Ammon's horn (tissue), 1 donor: ENCODE data around the gene TEAD3.

Source experiments
- DNase-seq: peaks from one replicate; pipeline ENCODE4 v3.0.0-alpha.2; 2016; ENCODE audit warnings: low spot score

TEAD3 gene

DNA sequence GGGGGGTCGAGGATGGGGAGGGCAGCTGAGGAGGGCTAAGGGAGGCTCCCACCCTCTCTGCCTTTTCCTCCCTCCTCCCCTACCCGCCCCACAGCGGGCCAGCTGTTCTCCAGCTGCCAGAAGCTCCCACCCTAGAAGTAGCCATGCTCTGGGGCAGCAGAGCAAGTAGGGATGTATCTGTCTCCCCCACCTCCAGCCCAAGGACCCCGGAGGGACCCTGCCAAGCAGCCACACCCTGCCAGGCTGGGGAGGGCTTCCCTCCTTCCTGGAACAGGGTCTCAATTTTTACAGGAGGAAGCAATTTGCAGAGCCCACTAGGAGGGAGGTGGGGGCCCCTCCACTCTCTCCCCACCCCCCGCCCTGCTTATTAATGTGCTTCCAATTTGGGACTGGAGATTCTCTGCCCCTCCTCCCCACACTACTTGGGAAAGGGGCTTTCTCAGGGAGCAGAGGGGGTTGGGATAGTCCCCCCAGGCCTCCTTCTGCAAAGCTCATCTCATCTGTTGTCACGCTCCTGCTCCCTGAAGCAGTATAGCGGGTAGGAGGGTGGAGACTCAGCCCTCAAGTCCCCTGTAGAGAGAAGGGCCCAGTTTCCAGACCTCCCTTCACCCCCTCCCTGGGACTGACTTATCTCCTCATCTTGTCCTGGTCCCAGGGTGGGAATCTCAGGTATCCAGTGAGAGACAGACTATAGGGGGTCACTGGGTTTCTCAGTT, 4.5 kb downstream of the TEAD3 start:
- no peak for DNase-seq

DNA sequence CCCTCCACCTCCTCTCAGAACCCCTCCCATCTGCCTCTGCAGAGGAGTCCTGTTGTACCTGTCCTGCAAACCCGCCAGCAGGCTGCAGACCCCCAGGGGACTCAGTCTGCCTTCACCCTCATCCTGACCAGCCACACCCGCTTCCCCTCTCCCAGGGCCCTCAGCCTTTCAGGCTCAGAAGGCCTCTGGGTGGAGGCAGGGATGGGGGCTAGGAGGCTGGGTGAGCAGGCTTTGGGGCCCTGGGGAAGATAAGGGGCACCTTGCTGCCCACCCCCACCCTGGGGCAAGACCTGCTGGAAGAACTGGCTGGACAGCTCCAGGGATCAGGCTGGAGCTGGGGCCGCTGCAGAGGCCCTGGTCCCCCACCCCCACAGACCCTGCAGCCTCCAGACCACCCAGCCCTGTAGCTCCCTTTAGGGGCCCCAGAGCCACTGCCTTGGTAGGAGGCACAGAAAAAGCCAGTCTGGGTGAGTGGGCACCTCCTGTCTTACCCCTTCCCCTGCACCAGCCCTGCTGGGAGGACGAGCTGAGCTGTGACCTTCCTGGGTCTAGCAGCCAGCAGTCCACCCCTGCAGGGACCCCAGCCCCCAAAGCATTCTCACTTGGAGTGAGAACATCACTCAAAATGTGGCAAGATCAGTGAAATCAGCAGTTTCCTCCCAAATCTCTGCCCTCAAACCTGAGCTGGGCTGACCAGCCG, 5.2 kb downstream of the TEAD3 start:
- DNase-seq, result no peak

DNA sequence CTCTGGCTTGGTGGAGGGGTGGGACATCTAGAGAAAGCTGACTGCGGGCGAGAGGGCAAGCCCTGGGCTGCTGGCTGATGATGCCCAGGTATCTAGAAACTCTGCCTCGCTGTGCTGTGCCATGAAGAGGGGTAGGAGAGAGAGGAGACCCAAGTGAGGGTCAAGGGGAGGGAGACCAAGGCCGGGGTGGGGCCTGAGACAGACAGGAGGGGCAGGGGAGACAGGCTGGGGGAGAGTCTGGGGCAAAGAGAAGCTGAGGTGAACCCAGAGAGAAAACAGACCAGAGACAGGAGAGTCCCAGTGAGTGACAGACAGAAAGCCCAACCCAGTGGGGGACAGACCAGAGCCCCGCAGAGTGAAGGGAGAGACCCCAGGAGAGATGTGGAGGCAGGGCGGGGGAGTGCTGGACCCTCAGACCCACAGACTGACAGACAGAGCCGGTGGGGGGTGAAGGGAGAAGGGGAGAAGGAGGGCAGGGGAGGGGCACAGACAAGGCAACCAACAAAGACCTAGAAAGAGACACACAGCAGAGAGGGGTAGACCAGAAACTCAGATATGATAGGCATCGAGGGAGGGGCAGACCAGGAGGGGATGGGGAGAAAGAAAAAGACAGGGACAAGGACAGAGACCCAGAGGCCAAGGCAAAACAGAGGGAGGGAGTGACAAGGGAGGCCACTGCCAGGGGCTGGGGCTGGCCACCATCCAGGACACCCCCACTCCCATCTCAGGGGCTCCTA, 5.9 kb downstream of the TEAD3 start:
- no peak for DNase-seq

DNA sequence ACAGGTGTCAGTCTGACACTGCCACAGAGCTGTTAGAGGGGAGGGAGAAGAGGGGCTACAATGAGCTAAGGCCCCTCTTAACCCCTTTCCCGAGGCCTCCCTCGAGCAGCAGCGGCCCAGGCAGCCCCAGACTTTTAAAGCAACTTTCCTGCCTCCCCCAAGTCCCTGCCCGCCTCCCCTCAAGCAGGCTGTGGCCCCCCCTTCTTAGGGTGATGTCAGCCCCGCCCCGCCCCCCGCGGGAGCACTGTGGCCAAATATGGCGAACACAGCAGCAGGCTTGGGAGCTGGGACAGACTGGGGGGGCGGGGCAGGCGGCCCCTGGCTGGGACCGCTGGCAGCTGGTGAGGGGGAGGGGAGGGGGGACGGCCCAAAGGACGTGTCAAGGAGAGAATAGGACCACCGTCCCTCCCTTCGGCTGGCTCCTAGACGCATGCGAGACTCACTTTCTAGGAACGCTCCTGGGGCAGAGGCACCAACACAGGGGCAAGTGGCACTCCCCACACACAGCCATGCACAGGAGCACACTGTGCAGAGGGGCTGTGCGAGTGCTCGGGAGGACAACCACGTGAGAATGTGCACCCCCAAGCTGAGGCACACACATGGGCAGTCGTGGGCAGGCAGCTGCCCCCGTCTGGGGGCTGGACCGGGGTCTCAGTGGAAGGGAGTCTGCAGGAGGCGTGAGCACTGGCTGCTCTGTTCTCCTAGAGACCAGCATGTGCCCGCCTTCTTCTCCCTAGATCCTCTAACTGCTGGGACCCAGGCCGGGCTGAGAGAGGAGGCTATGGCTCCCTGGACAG, 6.7 kb downstream of the TEAD3 start:
- no peak for DNase-seq

DNA sequence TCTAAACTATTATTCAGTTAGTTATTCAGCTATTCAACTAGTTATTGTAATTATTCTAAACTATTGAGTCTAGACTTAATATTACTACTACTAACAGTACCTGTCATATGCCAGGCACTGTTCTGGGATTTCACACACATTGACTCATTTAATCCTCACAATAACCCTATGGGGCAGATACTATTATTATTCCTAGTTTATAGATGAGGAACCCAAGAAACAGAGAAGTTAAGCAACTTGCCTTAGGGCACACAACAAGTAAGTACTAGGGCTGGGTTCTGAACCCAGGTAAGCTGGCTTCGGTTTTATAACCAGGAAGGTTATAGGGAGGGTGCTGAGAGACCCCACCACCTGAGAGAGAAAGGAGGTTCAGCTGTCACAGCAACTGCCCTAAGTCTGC, 7.8 kb downstream of the TEAD3 start:
- DNase-seq, result no peak

DNA sequence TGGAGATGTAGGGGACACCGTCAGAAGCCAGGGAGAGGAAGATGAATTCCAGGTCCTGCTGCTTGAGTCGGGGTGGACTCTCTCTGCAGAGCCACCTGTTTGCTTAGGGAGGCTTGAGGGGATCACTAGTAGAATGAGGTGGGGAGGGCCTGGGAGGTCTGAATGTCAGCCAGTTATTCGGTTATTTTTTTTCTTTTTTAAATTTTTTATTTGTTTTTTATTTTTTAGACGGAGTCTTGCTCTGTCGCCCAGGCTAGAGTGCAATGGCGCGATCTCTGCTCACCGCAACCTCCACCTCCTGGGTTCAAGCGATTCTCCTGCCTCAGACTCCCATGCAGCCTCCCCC, 8.4 kb downstream of the TEAD3 start:
- DNase-seq, result no peak

DNA sequence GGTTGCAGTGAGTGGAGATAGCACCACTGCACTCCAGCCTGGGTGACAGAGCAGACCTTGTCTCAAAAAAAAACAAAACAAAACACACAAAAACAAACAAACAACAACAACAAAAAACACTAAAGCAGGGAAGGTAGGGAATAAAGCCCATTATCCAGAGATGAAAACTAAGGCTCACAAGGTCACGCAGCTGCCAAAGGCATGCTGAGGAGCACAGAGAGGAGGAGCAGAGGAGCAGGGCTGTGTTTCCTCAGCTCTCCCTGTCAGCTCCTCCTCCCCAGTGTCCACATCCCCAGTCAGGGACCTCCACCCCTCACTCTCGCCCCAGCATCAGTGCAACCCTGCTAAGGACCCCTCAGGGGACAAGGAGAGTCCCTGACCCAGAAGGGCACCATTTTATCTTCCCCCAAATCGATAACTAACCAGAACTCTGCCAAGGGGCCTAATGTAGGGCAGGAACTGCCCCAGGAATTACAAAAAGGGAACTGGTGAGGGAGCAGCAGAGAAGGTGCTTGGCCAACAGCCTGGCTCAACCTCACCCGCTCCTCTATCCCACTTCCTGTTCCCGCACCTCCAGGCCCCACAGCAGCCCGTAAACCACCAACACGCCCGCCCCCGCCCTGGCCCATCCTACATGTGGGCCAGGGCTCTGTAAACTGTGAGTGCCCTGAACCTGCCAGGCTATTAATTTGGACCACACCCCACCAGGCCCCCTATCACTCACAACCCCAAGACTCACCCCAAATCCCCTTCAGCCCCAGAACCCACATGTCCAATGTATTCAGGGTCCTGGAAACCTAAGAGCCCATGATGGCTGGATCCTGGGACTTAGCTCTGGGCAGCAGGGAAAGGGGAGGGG, 9.0 kb downstream of the TEAD3 start:
- DNase-seq, result no peak

DNA sequence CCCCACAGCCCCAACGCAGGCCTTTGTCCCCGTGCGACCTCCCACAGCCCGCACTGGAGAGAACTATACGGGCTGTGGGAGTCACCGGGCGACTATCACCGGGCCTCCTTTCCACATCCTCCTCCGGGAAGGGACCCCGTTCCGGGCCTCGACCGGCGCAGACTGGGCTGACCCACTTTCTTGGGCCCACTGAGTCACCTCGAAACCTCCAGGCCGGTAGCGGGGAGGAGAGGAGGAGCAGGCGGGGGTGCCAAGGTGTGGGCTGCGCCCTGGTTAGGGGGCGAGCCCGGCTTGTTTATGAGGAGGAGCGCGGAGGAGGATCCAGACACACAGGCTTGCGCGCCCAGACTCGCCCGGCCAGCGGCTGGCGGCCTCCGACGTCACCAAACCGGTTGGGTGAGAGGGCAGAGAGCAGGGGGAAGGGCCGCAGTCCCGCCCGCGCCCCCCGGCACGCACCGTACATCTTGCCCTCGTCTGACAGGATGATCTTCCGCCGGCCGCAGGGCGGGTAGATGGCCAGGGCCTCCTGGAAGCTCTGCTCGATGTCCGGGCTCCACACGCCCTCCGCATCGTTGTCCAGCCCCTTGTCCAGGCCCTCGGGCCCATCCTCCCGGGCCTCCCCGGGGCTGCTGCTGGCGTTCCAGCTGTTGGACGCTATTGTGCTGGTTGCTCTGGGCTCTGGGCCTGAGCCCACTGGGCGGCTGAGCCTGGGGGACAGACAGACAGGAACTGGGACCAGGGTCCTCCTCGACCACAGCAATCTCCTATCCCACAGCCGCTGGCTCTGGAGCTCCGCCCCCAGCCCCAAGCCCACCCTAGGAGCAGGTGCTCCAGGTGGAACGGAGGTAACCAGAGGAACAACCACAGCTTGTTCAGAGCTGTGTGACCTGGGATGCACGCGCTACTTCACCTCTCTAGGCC, 10.6 kb downstream of the TEAD3 start:
- DNase-seq, result no peak

DNA sequence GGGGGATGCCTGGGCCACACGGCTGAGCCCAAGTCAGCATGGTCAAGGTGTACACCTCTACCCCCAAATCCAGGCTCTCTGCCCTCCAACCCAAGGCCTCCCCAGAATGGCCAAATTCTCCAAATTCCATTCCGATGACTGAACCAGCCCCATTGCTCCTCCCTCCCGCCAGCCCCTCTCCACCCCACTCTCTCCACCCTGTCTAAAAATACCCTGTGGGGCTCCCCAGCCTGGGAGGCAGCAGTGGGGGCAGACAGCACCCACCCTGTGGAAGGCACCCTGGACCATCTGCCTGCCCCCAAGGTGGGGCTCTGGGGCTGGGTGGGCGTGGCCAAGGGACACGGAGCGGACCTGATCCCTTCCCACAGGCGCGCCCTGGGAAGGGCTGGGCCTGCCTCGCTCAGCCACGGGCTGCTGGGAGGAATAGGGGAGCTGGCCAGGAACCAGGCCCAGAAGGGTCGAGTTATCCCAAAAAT, 11.4 kb downstream of the TEAD3 start:
- no peak for DNase-seq

DNA sequence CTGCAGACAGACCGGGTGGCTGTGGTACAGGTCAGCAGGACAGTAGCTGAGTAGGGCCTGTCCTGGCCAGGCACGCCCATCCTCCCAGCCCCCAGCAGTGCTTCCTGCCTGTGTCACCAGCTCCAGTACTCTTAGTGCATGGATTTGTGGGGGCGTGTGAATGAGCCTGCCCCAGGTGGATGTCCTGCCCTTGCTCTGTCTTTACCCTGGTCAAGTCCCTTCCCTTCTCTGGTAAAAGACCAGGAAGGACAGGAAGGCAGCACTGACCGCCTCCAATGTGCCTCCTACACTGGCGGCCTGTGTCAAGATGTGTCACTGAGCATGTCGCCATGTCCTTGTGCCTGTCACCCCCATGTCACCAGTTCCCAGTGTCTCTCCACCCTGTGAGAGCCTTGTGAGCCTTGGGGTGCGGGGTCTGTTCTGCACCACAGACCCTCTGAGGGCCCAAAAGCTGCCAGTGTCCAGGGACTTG, 11.9 kb downstream of the TEAD3 start:
- no peak for DNase-seq

DNA sequence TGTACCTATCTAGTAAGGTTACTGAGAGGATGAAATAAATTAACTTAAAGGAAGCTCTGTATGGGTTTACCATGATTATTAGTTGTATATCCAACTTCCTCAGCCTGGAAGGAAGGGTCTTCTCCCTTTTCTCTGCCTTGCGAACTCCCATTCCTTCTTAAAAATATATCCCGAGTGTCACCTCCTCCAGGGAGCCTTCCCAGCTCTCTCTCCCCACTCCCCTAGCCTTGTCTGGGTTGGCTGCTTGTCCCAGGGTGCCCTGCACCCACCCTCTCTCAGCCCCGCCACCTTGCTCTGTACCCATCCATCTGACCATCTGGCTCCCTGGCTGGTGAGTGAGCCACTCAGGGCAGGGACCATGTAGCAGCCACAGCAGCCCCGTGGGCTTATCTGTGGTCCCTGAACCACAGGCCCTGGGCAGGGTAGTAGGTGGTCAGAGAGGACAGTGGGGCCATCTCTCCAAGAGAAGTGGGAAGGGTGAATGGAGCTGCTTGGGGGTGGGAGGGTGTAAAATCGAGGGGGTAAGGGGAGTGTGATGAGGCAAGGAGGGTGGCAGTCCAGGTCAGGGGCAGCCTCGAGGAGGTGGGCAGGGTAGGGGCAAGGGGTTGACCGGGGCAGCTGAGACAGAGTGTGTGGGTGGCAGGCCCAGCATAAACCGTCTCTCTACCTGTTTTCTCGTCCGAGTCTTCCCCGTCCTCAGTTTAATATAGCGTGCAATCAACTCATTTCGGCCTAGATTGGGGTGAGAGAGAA, 12.8 kb downstream of the TEAD3 start:
- DNase-seq, result no peak

DNA sequence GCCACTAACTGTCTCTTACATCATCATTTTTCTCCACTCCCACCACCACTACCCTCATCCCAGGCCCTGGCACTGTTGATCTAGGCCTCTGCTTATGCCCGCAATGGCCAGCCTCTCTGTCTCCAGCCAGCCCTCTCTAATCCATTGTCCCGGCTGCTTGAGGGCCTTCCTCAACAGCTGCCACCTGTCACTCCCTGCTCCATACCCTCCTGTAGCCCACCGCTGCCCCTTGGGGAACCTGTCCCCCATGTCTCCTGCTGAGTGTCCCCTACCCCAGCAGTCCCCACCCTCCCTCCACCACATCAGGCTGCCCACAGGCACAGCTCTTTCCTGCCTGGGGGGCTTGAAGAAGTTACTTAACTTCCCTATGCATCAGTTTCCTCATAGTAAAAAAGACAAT, 13.4 kb downstream of the TEAD3 start:
- no peak for DNase-seq

DNA sequence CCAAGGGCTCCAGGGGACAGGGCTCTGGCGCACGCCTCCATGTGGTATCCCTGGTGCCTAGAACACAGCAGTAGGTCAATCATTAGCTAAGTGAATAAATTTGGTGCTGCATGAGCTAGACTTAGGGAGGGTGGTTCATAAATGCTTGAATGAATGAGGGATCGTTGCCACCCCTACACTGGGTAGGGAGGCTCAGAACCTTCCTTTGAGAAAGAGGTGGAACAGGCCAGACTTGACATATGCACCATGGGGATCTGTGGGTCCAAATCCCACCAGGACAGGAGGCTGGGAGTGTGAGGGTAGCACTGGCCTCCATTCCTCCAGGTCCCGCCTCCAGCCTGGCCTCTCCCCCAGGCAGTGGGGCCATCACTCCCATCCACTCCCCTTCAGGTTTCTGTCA, 13.8 kb downstream of the TEAD3 start:
- no peak for DNase-seq

DNA sequence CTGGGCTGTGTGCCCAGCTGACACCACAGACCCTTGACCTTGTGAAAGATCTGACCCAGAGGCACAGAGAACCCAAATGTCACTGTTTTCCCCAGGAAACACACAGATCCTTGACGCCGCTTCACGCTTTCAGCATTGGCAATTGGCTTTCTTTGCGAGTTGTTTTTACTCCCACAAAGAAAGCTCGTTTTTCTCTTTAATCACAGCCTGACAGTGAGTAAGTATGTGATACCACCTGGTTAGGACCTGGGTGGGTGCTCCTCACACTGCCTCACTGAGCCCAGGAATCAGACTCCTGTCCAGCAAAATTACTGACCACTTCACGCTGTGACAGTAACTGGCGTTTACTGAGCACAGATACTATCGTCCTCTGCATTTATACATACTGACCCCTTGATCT, 15.7 kb downstream of the TEAD3 start:
- no peak for DNase-seq

DNA sequence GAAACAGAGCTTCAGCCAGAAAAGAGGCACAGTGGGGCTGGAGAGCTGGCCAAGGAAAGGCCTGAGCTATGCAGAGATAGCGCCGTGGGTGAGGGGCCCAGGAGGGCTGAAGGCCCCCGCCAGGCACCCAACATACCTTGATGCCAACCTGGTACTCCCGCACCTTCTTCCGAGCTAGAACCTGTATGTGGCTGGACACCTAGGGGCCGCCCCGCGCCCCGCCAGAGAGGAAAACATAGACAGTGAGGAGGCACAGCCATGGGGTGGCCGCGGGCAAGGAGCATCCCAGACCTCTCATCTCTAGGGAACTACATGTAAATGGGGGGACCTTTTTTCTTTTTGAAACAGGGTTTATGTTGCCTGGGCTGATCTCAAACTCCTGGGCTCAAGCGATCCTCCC, 16.7 kb downstream of the TEAD3 start:
- DNase-seq, result no peak

DNA sequence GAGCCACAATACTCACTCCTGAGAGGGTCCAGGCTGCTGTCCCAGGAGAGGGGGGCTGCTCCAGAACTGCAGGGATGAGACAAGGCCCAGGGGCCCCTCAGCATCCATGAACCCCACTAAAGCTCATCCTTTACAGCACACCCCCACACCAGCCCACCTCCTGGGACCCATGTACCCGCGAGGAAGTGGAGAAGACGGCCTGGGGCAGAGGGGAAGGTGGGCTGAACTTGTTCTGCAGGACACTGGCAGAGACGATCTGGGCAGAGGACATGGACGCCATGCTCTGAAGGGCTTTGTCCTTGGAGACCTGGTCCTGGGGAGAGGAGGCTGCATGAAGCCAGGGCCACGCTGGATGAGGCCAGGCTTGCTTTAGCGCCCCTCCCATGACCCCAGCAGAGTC, 18.6 kb downstream of the TEAD3 start:
- no peak for DNase-seq

DNA sequence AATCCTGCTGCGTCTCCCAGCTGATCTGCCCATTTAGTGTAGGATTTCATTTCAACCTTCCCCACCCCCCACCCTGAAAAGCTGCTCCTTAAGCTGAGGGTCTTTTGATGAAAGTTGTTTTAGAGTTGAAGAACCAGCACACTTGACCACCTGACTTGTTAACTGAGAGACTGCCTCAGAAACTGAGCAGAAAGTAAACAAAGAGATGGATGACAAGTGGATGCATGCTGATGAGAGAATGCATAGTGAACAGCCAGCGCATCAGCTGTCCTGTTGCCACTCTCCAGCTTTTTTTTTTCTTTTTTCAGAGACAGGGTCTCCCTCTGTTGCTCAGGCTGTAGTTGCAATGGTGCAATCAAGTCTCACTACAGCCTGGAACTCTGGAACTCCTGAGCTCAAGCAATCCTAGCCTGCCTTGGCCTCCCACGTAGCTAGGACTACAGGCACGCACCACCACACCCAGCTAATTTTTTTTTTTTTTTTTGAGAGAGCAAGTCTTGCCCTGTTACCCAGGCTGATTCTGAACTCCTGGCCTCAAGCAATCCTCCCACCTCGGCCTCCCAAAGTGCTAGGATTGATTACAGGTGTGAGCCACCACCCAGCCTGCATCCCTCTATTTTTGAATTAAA, 19.2 kb downstream of the TEAD3 start:
- no peak for DNase-seq

DNA sequence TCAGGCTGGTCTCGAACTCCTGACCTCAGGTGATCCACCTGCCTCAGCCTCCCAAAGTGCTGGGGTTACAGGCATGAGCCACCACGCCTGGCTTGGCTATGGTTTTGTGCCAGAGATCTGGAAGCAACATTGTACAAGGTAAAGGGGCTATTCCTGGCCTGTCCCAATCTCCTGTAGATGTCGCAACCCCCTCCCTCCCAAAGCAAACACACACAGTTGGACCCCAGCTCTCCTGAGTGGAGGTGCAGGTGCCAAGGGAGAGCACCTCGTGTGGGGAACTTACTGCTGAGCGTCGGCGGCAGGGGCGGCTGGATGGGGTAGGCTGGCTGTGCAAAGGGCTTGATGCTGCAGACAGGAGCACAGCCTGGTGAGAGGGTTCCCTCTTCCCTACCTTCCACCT, 19.9 kb downstream of the TEAD3 start:
- no peak for DNase-seq

DNA sequence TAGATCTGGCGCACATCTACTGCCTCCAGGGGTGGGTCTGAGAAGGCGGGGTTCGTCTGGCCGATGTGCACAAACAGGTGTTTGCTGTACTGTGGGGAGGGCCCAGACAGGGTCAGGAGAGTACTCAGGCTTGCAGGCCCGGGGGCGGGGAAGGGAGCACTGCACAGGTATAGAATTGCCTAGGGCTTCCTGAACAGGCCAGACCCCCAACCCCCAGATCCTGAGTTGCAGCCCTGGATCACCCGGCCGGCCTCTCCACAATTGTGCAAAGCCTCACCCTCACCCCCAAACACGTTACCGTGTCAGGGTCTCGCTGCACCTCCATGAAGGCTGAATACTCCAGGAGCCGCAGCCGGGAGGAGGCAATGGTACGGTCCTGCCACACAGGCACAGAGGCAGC, 20.9 kb downstream of the TEAD3 start:
- no peak for DNase-seq
